GM12891 (cell line): ENCODE data around the gene SSTR3.

Experiments used
- PAX5 ChIP-seq: IDR thresholded peaks from 2 replicates; pipeline ENCODE4 v1.6.1; 2011; ENCODE audit warnings: low read length, moderate library complexity, mild to moderate bottlenecking; ENCODE audit not compliant: insufficient read depth, severe bottlenecking
- POLR2A ChIP-seq: IDR thresholded peaks from 2 replicates; pipeline ENCODE4 v1.6.1; 2011; ENCODE audit warnings: low read depth, low read length, control low read depth
- POLR2AphosphoS5 ChIP-seq: IDR thresholded peaks from 2 replicates; pipeline ENCODE4 v1.6.1; 2011; ENCODE audit warnings: low read depth, low read length, control low read depth
- SPI1 ChIP-seq: IDR thresholded peaks from 2 replicates; pipeline ENCODE4 v1.6.1; 2011; ENCODE audit warnings: low read depth, low read length, control low read depth
- TAF1 ChIP-seq: IDR thresholded peaks from 2 replicates; pipeline ENCODE4 v1.6.1; 2011; ENCODE audit warnings: low read depth, low read length, control low read depth

DNA sequence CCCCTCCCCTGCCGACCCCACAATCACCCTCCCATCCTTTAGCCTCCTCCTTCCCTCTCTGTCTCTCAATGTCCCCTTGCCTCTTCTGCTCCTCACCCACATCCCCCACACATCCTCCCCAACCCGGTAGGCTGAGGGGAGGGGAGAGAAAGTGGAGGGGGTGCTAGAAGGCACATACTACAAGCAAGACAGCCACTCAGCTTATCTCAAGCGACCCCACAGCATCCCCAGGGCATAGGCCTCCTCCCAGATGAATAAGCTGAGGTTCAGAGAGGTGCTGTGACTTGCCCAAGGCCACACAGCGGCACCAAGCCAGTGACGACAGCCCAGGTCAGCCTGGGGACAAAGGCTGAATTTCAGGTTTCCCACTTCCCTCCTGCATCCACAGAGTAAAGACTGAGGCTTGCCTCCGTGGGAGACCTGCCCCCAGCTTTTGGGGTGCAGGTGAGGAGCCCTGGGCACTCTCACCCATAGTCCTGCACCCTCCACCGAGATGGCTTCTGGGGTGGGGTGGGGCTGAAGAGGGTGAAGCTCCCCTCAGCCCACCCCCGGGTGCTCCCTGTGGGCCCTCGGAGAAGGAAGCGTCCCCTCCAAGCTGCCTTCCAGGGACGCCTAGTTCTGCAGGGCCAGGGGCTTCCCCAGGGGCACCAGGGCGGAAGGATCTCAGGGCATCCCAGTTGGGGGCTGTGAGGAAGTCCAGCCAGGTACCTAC lies 31.3 kb upstream of the SSTR3 start:
- TF ChIP-seq TAF1 = no peak
- no peak for TF ChIP-seq POLR2A
- no peak for TF ChIP-seq PAX5
- no peak for TF ChIP-seq POLR2AphosphoS5
- TF ChIP-seq SPI1 = peak; percentile 12; the same call in 1 of the 2 replicates
